Brain microvascular endothelial cell (primary cell): ENCODE measurements around the gene PLCD4.
A peak's percentile ranks its signal among the peaks of the same experiment; 100 is the strongest.

Source experiments
- DNase-seq: peaks from one replicate; pipeline ENCODE4 v3.0.0-alpha.2; 2020
- H3K27ac ChIP-seq: fragments of 250-450 bp; sonication (Bioruptor Pico); 2 replicates; pipeline ENCODE4 v1.5.1; 2020; ENCODE audit warnings: mild to moderate bottlenecking, moderate library complexity
- H3K27me3 ChIP-seq: fragments of 250-450 bp; sonication (Bioruptor Pico); replicated peaks from 2 replicates; pipeline ENCODE4 v1.5.1; 2020; ENCODE audit warnings: mild to moderate bottlenecking
- H3K36me3 ChIP-seq: fragments of 250-450 bp; sonication (Bioruptor Pico); replicated peaks from 2 replicates; pipeline ENCODE4 v1.5.1; 2020; ENCODE audit warnings: mild to moderate bottlenecking
- H3K4me3 ChIP-seq: 2 replicates; pipeline ENCODE4 v1.5.1; 2011; ENCODE audit warnings: low read depth, mild to moderate bottlenecking, control low read depth, low read length, moderate library complexity
- CTCF ChIP-seq: IDR thresholded peaks from 2 replicates; pipeline ENCODE4 v1.5.1; 2011; ENCODE audit warnings: low read depth, mild to moderate bottlenecking, moderate library complexity, low read length, control low read depth, inconsistent platforms; ENCODE audit errors: missing control alignments
- in situ Hi-C: cut with HindIII; loops from 2 replicates; pipeline ENCODE4 v1.10.0; 2017; ENCODE audit warnings: low sequenced_read_pairs, low pct_ligation_motif_present

PLCD4 gene

GRCh38 chr2:218605432-218605831, 2.3 kb upstream of the PLCD4 start:
- no peaks in the 10 kb centered on the region for H3K36me3 ChIP-seq
- H3K27me3 ChIP-seq = no peaks in the 10 kb centered on the region
- no peak overlapping the region for H3K4me3 ChIP-seq
- no peak overlapping the region for H3K27ac ChIP-seq
- peak; percentile 31 for DNase-seq
- in situ Hi-C loops = no loop called here
- TF ChIP-seq CTCF = no peak

GRCh38 chr2:218615868-218616315, 8.2 kb downstream of the PLCD4 start:
- H3K4me3 ChIP-seq = no peak overlapping the region
- H3K27me3 ChIP-seq = no peaks in the 10 kb centered on the region
- no peaks in the 10 kb centered on the region for H3K36me3 ChIP-seq
- DNase-seq = no peak
- H3K27ac ChIP-seq = no peak overlapping the region
- no peak for TF ChIP-seq CTCF
- in situ Hi-C loops = no loop called here

- no peak for DNase-seq
- in situ Hi-C loops = no loop called here
Observed at GRCh38 chr2:218618102-218618860, 10.6 kb downstream of the PLCD4 start.

GRCh38 chr2:218621007-218621406, 13.3 kb downstream of the PLCD4 start:
- TF ChIP-seq CTCF = no peak
- in situ Hi-C loops = no loop called here

More at GRCh38 chr2:218618102-218618860, 10.6 kb downstream of the PLCD4 start:
- Histone ChIP-seq H3K36me3 (no peaks in the 10 kb centered on the region), H3K27ac (no peak overlapping the region), H3K4me3 (no peak overlapping the region), H3K27me3 (no peaks in the 10 kb centered on the region)
- TF ChIP-seq CTCF = no peak

GRCh38 chr2:218622606-218623365, 15.1 kb downstream of the PLCD4 start:
- Histone ChIP-seq H3K36me3 (no peaks in the 10 kb centered on the region), H3K27me3 (no peaks in the 10 kb centered on the region), H3K27ac (no peak overlapping the region), H3K4me3 (no peak overlapping the region)
- no peak for TF ChIP-seq CTCF
- in situ Hi-C loops = no loop called here
- DNase-seq = no peak

More at GRCh38 chr2:218621007-218621406, 13.3 kb downstream of the PLCD4 start:
- DNase-seq = no peak
- Histone ChIP-seq H3K36me3 (no peaks in the 10 kb centered on the region), H3K4me3 (no peak overlapping the region), H3K27ac (no peak overlapping the region), H3K27me3 (no peaks in the 10 kb centered on the region)
